Mesenchymal stem cell (in vitro differentiated cells and primary cell): Measurements from ENCODE around the gene ECT2L.

Source experiments
- DNase-seq: peaks from one replicate; pipeline ENCODE4 v3.0.0-alpha.2; 2013
- H2AFZ ChIP-seq: one replicate; pipeline ENCODE4 v1.6.1; 2013; ENCODE audit warnings: low read depth, mild to moderate bottlenecking, control low read depth, inconsistent platforms, low read length, moderate library complexity
- H2AK5ac ChIP-seq: 2 replicates; pipeline ENCODE4 v1.6.1; 2013; ENCODE audit warnings: low read length, moderate library complexity, mild to moderate bottlenecking, inconsistent platforms; ENCODE audit not compliant: severe bottlenecking
- H2BK120ac ChIP-seq: one replicate; pipeline ENCODE4 v1.6.1; 2013; ENCODE audit warnings: low read depth, mild to moderate bottlenecking, inconsistent platforms, low read length, moderate library complexity
- H2BK12ac ChIP-seq, 2 experiments: one replicate each; pipeline ENCODE4 v1.6.1; 2013; ENCODE audit warnings: inconsistent platforms in 2 of 2, low read length in 2 of 2, mild to moderate bottlenecking in 2 of 2, moderate library complexity in 2 of 2, control low read depth in 1 of 2
- H2BK15ac ChIP-seq: one replicate; pipeline ENCODE4 v1.6.1; 2013; ENCODE audit warnings: mild to moderate bottlenecking, low read depth, inconsistent platforms; ENCODE audit not compliant: poor library complexity, severe bottlenecking
- H2BK5ac ChIP-seq: 2 replicates; pipeline ENCODE4 v1.6.1; 2013; ENCODE audit warnings: low read depth, mild to moderate bottlenecking, low read length, control low read depth, inconsistent platforms; ENCODE audit not compliant: poor library complexity, severe bottlenecking
- H3K14ac ChIP-seq, 2 experiments: one replicate each; pipeline ENCODE4 v1.6.1; 2013; ENCODE audit warnings: inconsistent platforms in 2 of 2, low read length in 2 of 2, control low read depth in 1 of 2, mild to moderate bottlenecking in 1 of 2, moderate library complexity in 1 of 2
- H3K18ac ChIP-seq, 2 experiments: one replicate each; pipeline ENCODE4 v1.6.1; 2013; ENCODE audit warnings: inconsistent platforms in 2 of 2, low read length in 2 of 2, control low read depth in 1 of 2, low read depth in 1 of 2, mild to moderate bottlenecking in 1 of 2
- H3K23ac ChIP-seq, 2 experiments: one replicate each; pipeline ENCODE4 v1.6.1; 2013; ENCODE audit warnings: inconsistent platforms in 2 of 2, low read length in 2 of 2, mild to moderate bottlenecking in 2 of 2, moderate library complexity in 2 of 2, control low read depth in 1 of 2
- H3K27ac ChIP-seq: 2 replicates; pipeline ENCODE4 v1.5.1; 2013; ENCODE audit warnings: mild to moderate bottlenecking, moderate library complexity, low read length, control low read depth, inconsistent platforms; ENCODE audit not compliant: poor library complexity, severe bottlenecking
- H3K27me3 ChIP-seq, 2 experiments: 2 replicates each; pipeline versions ENCODE4 v1.6.1 to v1.7.0; 2013; ENCODE audit warnings: low read length in 2 of 2, mild to moderate bottlenecking in 2 of 2, moderate library complexity in 2 of 2, control low read depth in 1 of 2, inconsistent platforms in 1 of 2; ENCODE audit not compliant: control insufficient read depth in 1 of 2, insufficient read depth in 1 of 2
- H3K36me3 ChIP-seq, 2 experiments: 2 replicates each; pipeline versions ENCODE4 v1.6.1 to v1.7.0; 2013; ENCODE audit warnings: low read length in 2 of 2, control low read depth in 1 of 2, inconsistent platforms in 1 of 2, low read depth in 1 of 2, mild to moderate bottlenecking in 1 of 2; ENCODE audit not compliant: insufficient read depth in 2 of 2, control insufficient read depth in 1 of 2
- H3K4ac ChIP-seq, 2 experiments: one replicate each; pipeline ENCODE4 v1.6.1; 2013; ENCODE audit warnings: inconsistent platforms in 2 of 2, low read length in 2 of 2, mild to moderate bottlenecking in 2 of 2, moderate library complexity in 2 of 2, control low read depth in 1 of 2, low read depth in 1 of 2
- H3K4me1 ChIP-seq: 2 replicates; pipeline ENCODE4 v1.6.1; 2013; ENCODE audit warnings: low read depth, low read length, control low read depth; ENCODE audit not compliant: control insufficient read depth, insufficient read depth
- H3K4me2 ChIP-seq: 2 replicates; pipeline ENCODE4 v1.6.1; 2013; ENCODE audit warnings: low read length, mild to moderate bottlenecking, inconsistent platforms; ENCODE audit not compliant: poor library complexity, severe bottlenecking
- H3K4me3 ChIP-seq, 2 experiments: 2 replicates each; pipeline versions ENCODE4 v1.5.1 to v1.7.0; 2013; ENCODE audit warnings: low read length in 2 of 2, mild to moderate bottlenecking in 2 of 2, control low read depth in 1 of 2, low read depth in 1 of 2; ENCODE audit not compliant: insufficient read depth in 1 of 2
- H3K79me1 ChIP-seq: replicated peaks from 2 replicates; pipeline ENCODE4 v1.6.1; 2013; ENCODE audit warnings: mild to moderate bottlenecking, control low read depth, low read length, inconsistent platforms; ENCODE audit not compliant: poor library complexity, severe bottlenecking
- H3K9ac ChIP-seq: 2 replicates; pipeline ENCODE4 v1.7.0; 2013; ENCODE audit warnings: mild to moderate bottlenecking, low read length, moderate library complexity
- H3K9me3 ChIP-seq: 2 replicates; pipeline ENCODE4 v1.7.0; 2013; ENCODE audit warnings: mild to moderate bottlenecking, low read length; ENCODE audit not compliant: control insufficient read depth
- H4K8ac ChIP-seq: one replicate; pipeline ENCODE4 v1.6.1; 2013; ENCODE audit warnings: inconsistent platforms, mild to moderate bottlenecking, low read length, moderate library complexity
- H4K91ac ChIP-seq: one replicate; pipeline ENCODE4 v1.6.1; 2013; ENCODE audit warnings: mild to moderate bottlenecking, low read length, inconsistent platforms
- WGBS: methylation state at CpG from one replicate; pipeline ENCODE4 v1.1.7; 2013; ENCODE audit warnings: mixed read lengths; 5-methylcytosine and 5-hydroxymethylcytosine counted together

The ECT2L gene

DNA sequence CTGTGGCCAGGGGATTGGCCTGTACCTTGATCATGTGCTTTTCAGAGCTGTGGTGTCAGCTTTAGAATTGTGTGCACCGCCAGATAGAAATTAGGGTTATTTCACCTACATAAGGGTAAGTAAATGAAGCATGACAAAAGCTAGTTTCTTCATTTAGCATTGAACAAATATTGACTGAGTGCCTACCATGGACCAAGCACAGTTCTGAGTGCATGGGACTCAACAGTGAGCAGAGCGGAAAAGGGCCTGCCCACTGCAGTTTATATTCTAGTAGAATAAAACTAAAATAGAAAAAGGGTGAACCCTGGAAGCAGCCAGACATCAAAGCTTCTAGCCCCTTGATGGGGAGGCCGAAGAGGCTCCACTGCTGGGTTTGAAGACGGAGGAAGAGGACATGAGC lies 25.6 kb downstream of the ECT2L start:
- Histone ChIP-seq H3K4me3 (no peak overlapping the region), H4K91ac (no peak overlapping the region), H2BK15ac (no peak overlapping the region), H3K9ac (no peak overlapping the region), H3K4ac (no peak overlapping the region), H3K27ac (no peak overlapping the region), H4K8ac (no peak overlapping the region), H3K14ac (no peak overlapping the region), H3K36me3 (no peaks in the 10 kb centered on the region), H2BK12ac (no peak overlapping the region), H3K18ac (no peak overlapping the region), H2AFZ (no peak overlapping the region), H3K4me1 (peaks cover 5% of the 10 kb centered on the region), H3K79me1 (no peaks in the 10 kb centered on the region), H2BK5ac (no peak overlapping the region), H2AK5ac (no peak overlapping the region), H2BK120ac (no peak overlapping the region), H3K23ac (no peak overlapping the region), H3K4me2 (no peak overlapping the region), H3K27me3 (no peaks in the 10 kb centered on the region), H3K9me3 (no peaks in the 10 kb centered on the region)
- 95% methylated on average over 4 of the region's 4 CpGs for WGBS
- no peak for DNase-seq

DNA sequence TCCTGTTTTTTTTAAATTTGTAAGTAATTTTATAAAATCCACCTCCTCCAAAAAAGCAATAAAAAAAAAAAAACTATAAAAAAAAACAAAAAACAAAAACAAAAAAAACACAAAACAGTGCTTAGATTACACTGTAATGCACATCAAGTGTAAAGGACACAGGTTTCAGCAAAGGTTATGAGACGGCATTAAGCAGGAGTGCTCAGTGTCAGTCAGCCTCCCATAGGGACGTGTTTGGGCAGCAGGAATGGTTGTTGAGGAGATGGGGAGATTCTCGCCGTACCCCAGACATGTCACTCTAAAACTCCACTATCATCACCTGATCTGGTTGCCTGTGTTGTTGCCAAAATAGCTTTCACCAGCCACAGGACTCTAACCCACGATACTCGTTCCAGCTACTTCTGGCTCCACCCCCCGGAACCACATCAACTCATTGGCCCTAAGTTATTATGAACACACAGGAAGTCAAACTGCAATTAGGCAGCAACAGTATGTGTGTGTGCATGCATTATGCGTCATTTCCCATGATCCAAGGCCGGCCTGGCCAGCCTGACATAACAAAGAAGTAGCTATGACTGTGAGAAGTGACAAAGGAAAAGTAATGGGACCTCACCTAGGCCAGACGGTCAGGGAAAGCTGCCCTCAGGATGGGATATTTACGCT lies 28.7 kb downstream of the ECT2L start:
- Histone ChIP-seq H3K27ac (no peak overlapping the region), H2AFZ (no peak overlapping the region), H3K14ac (no peak overlapping the region), H2BK12ac (no peak overlapping the region), H3K23ac (no peak overlapping the region), H2BK15ac (no peak overlapping the region), H4K91ac (no peak overlapping the region), H3K9ac (no peak overlapping the region), H2BK5ac (no peak overlapping the region), H3K79me1 (no peaks in the 10 kb centered on the region), H3K4ac (no peak overlapping the region), H2AK5ac (no peak overlapping the region), H3K9me3 (no peaks in the 10 kb centered on the region), H3K27me3 (no peaks in the 10 kb centered on the region), H3K4me2 (no peak overlapping the region), H3K4me1 (no peaks in the 10 kb centered on the region), H3K18ac (no peak overlapping the region), H3K36me3 (no peaks in the 10 kb centered on the region), H4K8ac (no peak overlapping the region), H2BK120ac (no peak overlapping the region), H3K4me3 (no peak overlapping the region)
- DNase-seq = no peak
- WGBS = 92% methylated on average over 11 of the region's 11 CpGs

DNA sequence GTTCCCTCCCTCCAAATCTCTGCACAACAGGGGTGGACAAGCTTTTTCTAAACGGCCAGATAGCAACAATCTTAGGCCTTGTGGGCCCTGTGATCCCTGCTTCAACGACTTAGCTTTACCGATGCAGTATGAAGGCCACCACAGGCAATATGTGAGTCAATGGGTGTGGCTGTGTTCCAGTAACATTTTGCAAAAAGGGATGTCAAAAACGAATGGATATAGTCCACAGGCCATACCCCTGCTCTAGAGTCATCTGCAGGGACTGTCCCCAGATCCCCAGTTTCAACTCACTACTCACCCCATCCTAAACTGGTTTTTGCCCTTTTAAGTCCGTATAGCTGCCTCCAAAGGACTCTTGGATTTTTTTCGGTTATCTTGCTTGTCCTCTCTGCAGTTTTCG lies 34.4 kb downstream of the ECT2L start:
- WGBS = 82% methylated on average over 7 of the region's 7 CpGs
- no peaks in the 10 kb centered on the region for H3K9me3 ChIP-seq
- no peaks in the 10 kb centered on the region for H3K36me3 ChIP-seq
- H3K4me2 ChIP-seq = no peak overlapping the region
- no peak overlapping the region for H3K23ac ChIP-seq
- no peak overlapping the region for H3K4me3 ChIP-seq
- no peak overlapping the region for H2BK12ac ChIP-seq
- H3K27me3 ChIP-seq = no peaks in the 10 kb centered on the region
- H2BK15ac ChIP-seq = no peak overlapping the region
- no peak overlapping the region for H3K4ac ChIP-seq
- no peak for DNase-seq
- H4K8ac ChIP-seq = no peak overlapping the region
- H2BK120ac ChIP-seq = no peak overlapping the region
- no peak overlapping the region for H3K14ac ChIP-seq
- no peak overlapping the region for H2BK5ac ChIP-seq
- H3K9ac ChIP-seq = no peak overlapping the region
- H3K27ac ChIP-seq = no peak overlapping the region
- no peaks in the 10 kb centered on the region for H3K4me1 ChIP-seq
- H3K18ac ChIP-seq = no peak overlapping the region
- no peak overlapping the region for H2AK5ac ChIP-seq
- no peak overlapping the region for H4K91ac ChIP-seq
- H3K79me1 ChIP-seq = no peaks in the 10 kb centered on the region
- H2AFZ ChIP-seq = no peak overlapping the region

DNA sequence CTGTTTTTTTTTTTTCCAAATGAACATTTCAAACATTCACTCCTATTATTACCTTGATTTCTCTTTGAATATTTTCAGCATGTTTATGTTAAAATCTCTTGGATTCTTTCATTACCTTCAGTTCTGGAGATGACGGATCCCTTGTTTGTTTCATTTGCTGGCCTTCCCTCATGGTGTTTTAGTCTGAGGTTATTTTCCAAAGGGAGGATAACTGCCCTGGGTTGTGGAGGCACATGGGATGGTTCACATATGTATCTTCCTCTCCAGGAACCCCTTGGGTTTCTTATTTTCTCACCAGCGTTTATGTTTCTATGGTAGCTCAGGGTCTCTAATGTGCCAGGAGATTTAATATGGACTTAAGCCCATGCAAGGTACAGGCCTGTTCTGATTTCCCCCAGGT lies 36.3 kb downstream of the ECT2L start:
- Histone ChIP-seq H3K4ac (no peak overlapping the region), H3K9me3 (no peaks in the 10 kb centered on the region), H3K27me3 (no peaks in the 10 kb centered on the region), H2BK12ac (no peak overlapping the region), H3K9ac (no peak overlapping the region), H2BK15ac (no peak overlapping the region), H4K8ac (no peak overlapping the region), H3K27ac (no peak overlapping the region), H3K4me1 (no peaks in the 10 kb centered on the region), H3K4me3 (no peak overlapping the region), H2BK120ac (no peak overlapping the region), H3K4me2 (no peak overlapping the region), H2AFZ (no peak overlapping the region), H2AK5ac (no peak overlapping the region), H3K23ac (no peak overlapping the region), H2BK5ac (no peak overlapping the region), H4K91ac (no peak overlapping the region), H3K18ac (no peak overlapping the region), H3K36me3 (no peaks in the 10 kb centered on the region), H3K14ac (no peak overlapping the region), H3K79me1 (no peaks in the 10 kb centered on the region)
- DNase-seq = no peak
- WGBS = 95% methylated on average over 2 of the region's 2 CpGs
